Liver (tissue), 9 donors: ENCODE measurements around the gene DNAI1. TPM values are rescaled to one million over a fixed set of nuclear protein-coding genes. Genes with fewer than 3 reads are reported as not detected.

Experiments used
- DNase-seq: peaks from one replicate; pipeline ENCODE4 v3.0.0-alpha.2; 2017; ENCODE audit warnings: low spot score
- H3K27ac ChIP-seq, 2 donors: one replicate each; pipeline ENCODE4 v1.7.0; 2013; ENCODE audit warnings: inconsistent platforms in 2 of 2, low read length in 2 of 2, control low read depth in 1 of 2, low read depth in 1 of 2, mild to moderate bottlenecking in 1 of 2
- H3K27me3 ChIP-seq, 4 donors: one replicate each; pipeline versions ENCODE4 v1.6.1 to v1.7.0; 2013; ENCODE audit warnings: low read length in 3 of 4, inconsistent platforms in 1 of 4, mild to moderate bottlenecking in 1 of 4, moderate library complexity in 1 of 4; ENCODE audit not compliant: control insufficient read depth in 4 of 4, insufficient read depth in 4 of 4
- H3K36me3 ChIP-seq, 4 donors: one replicate each; pipeline versions ENCODE4 v1.6.1 to v1.7.0; 2013; ENCODE audit warnings: low read length in 3 of 4, mild to moderate bottlenecking in 3 of 4, low read depth in 1 of 4, moderate library complexity in 1 of 4; ENCODE audit not compliant: control insufficient read depth in 4 of 4, insufficient read depth in 3 of 4
- H3K4me1 ChIP-seq, 4 donors: one replicate each; pipeline versions ENCODE4 v1.6.1 to v1.7.0; 2013; ENCODE audit warnings: low read length in 3 of 4, mild to moderate bottlenecking in 3 of 4, moderate library complexity in 1 of 4; ENCODE audit not compliant: control insufficient read depth in 4 of 4, insufficient read depth in 4 of 4
- H3K4me3 ChIP-seq, 3 donors: one replicate each; pipeline versions ENCODE4 v1.6.1 to v1.7.0; 2013; ENCODE audit warnings: low read length in 3 of 3, control low read depth in 1 of 3, low read depth in 1 of 3, mild to moderate bottlenecking in 1 of 3
- H3K9ac ChIP-seq, 2 donors: one replicate each; pipeline ENCODE4 v1.7.0; 2013; ENCODE audit warnings: low read length in 2 of 2, mild to moderate bottlenecking in 2 of 2, moderate library complexity in 2 of 2, control low read depth in 1 of 2, low read depth in 1 of 2
- H3K9me3 ChIP-seq, 4 donors: one replicate each; pipeline versions ENCODE4 v1.6.1 to v1.7.0; 2013; ENCODE audit warnings: low read length in 3 of 4; ENCODE audit not compliant: control insufficient read depth in 4 of 4
- ATF3 ChIP-seq: IDR thresholded peaks from 2 replicates; pipeline ENCODE4 v1.6.1; 2016; ENCODE audit warnings: antibody characterized with exemption
- CTCF ChIP-seq: fragments of 150-350 bp; IDR thresholded peaks from 2 replicates; pipeline ENCODE4 v1.5.1; 2017; ENCODE audit warnings: improper control_type of control experiment, low read depth, low read length; ENCODE audit not compliant: missing input control
- EGR1 ChIP-seq, 2 donors: IDR thresholded peaks; 2 replicates each; pipeline ENCODE4 v1.6.1; 2016 to 2018; ENCODE audit warnings: antibody characterized with exemption in 2 of 2, low read depth in 2 of 2
- FOXA1 ChIP-seq: IDR thresholded peaks from 2 replicates; pipeline ENCODE4 v1.6.1; 2016; ENCODE audit warnings: antibody characterized with exemption
- FOXA2 ChIP-seq: IDR thresholded peaks from 2 replicates; pipeline ENCODE4 v1.6.1; 2016; ENCODE audit warnings: antibody characterized with exemption
- GABPA ChIP-seq, 2 donors: IDR thresholded peaks in 1 of 2; conservative IDR thresholded peaks in 1 of 2; 2 replicates each; pipeline ENCODE4 v1.6.1; 2016; ENCODE audit warnings: antibody characterized with exemption in 2 of 2, mild to moderate bottlenecking in 1 of 2, moderate library complexity in 1 of 2
- HNF4A ChIP-seq, 2 donors: conservative IDR thresholded peaks; 2 replicates each; pipeline ENCODE4 v1.6.1; 2016; ENCODE audit warnings: antibody characterized with exemption in 2 of 2, mild to moderate bottlenecking in 2 of 2
- HNF4G ChIP-seq: IDR thresholded peaks from 2 replicates; pipeline ENCODE4 v1.6.1; 2016; ENCODE audit warnings: antibody characterized with exemption
- JUND ChIP-seq, 2 donors: IDR thresholded peaks; 2 replicates each; pipeline ENCODE4 v1.6.1; 2016; ENCODE audit warnings: antibody characterized with exemption in 2 of 2
- NR2F2 ChIP-seq: IDR thresholded peaks from 2 replicates; pipeline ENCODE4 v1.6.1; 2016; ENCODE audit warnings: antibody characterized with exemption
- RAD21 ChIP-seq, 2 donors: IDR thresholded peaks; 2 replicates each; pipeline ENCODE4 v1.6.1; 2016; ENCODE audit warnings: antibody characterized with exemption in 2 of 2, mild to moderate bottlenecking in 2 of 2
- REST ChIP-seq: IDR thresholded peaks from 2 replicates; pipeline ENCODE4 v1.6.1; 2016; ENCODE audit warnings: antibody characterized with exemption, mild to moderate bottlenecking
- RXRA ChIP-seq, 2 donors: IDR thresholded peaks; 2 replicates each; pipeline ENCODE4 v1.6.1; 2017 to 2018; ENCODE audit warnings: antibody characterized with exemption in 2 of 2, mild to moderate bottlenecking in 1 of 2
- SP1 ChIP-seq: IDR thresholded peaks from 2 replicates; pipeline ENCODE4 v1.6.1; 2018; ENCODE audit warnings: antibody characterized with exemption, mild to moderate bottlenecking
- TAF1 ChIP-seq: conservative IDR thresholded peaks from 2 replicates; pipeline ENCODE4 v1.6.1; 2016; ENCODE audit warnings: antibody characterized with exemption, mild to moderate bottlenecking
- YY1 ChIP-seq: IDR thresholded peaks from 2 replicates; pipeline ENCODE4 v1.6.1; 2016; ENCODE audit warnings: antibody characterized with exemption, mild to moderate bottlenecking
- ZBTB33 ChIP-seq: IDR thresholded peaks from 2 replicates; pipeline ENCODE4 v1.6.1; 2016; ENCODE audit warnings: antibody characterized with exemption
- WGBS: extraction: QIAGEN DNeasy Blood & Tissue Kit; methylation state at CpG from one replicate; pipeline ENCODE4 v1.1.7; 2013; 5-methylcytosine and 5-hydroxymethylcytosine counted together
- polyA plus RNA-seq, 2 donors: library from polyadenylated mRNA; stranded (reverse) in 1 of 2; unstranded in 1 of 2; fragments of 200-250 nt in 1 of 2; fragments of >200 nt in 1 of 2; fragmentation: Nextera tagmentation in 1 of 2; extraction: Ambion mirVana in 1 of 2; gene quantifications; one replicate each; pipeline versions ENCODE4 v1.2.1 to v1.2.3, GENCODE V29; 2013 to 2015
- total RNA-seq, 2 donors: library from RNA; depleted of rRNA; stranded (reverse); fragments of >200 nt; gene quantifications; one replicate each; pipeline ENCODE4 v1.2.3, GENCODE V29; 2014
- TF ChIP-seq, protein P1 (sequence below): IDR thresholded peaks from 2 replicates; pipeline ENCODE4 v1.6.1; 2016; ENCODE audit warnings: antibody characterized with exemption
- donor health status: healthy.
- donor health status: healthy.
- donor health status: healthy.
- donor health status: healthy.
- donor health status: healthy.

DNAI1 gene
- total and polyA plus RNA-seq, 4 donors = not detected

DNA sequence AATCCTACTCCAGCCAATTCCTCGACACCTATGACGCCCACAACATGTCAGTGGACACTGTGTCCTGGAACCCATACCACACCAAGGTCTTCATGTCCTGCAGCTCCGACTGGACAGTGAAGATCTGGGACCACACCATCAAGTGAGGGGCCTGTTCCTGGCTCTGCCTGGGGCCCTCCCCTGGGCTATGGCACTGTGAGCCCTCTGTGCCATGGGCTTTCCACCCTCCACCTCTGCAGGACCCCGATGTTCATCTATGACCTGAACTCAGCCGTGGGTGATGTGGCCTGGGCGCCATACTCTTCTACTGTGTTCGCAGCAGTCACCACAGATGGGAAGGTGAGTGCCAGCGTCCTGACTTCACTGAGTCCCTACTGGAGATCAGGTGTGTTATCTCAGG is 55.8 kb downstream of the DNAI1 start:
- Histone ChIP-seq H3K27ac (no peak overlapping the region), H3K9ac (no peak overlapping the region), H3K9me3 (no peaks in the 10 kb centered on the region), H3K27me3 (no peaks in the 10 kb centered on the region), H3K4me1 (peaks cover 2 to 24% (median 17%) of the 10 kb centered on the region in 4 donors), H3K36me3 (no peaks in the 10 kb centered on the region), H3K4me3 (no peak overlapping the region)
- WGBS = 94% methylated on average over 8 of the region's 8 CpGs
- no peak for TF ChIP-seq RXRA (IDR thresholded peaks at IDR 0.05)
- TF ChIP-seq ZBTB33 = no peak
- no peak for TF ChIP-seq HNF4A (conservative IDR thresholded peaks at IDR 0.05)
- no peak for TF ChIP-seq EGR1 (IDR thresholded peaks at IDR 0.05; ENCODE audit: low read depth in 2 of 2)
- TF ChIP-seq YY1 = no peak
- no peak for TF ChIP-seq REST
- no peak for TF ChIP-seq RAD21 (IDR thresholded peaks at IDR 0.05)
- TF ChIP-seq NR2F2 = no peak
- no peak for TF ChIP-seq JUND (IDR thresholded peaks at IDR 0.05)
- no peak for TF ChIP-seq CTCF
- no peak for TF ChIP-seq SP1
- TF ChIP-seq, protein P1, sequence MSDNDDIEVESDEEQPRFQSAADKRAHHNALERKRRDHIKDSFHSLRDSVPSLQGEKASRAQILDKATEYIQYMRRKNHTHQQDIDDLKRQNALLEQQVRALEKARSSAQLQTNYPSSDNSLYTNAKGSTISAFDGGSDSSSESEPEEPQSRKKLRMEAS = no peak
- no peak for TF ChIP-seq HNF4G
- no peak for TF ChIP-seq ATF3
- TF ChIP-seq TAF1 = no peak
- DNase-seq = no peak

GRCh38 chr9:34514816-34515215 is 56.2 kb downstream of the DNAI1 start:
- no peak for DNase-seq
- no peaks in the 10 kb centered on the region for H3K27me3 ChIP-seq
- H3K36me3 ChIP-seq = no peaks in the 10 kb centered on the region
- H3K9ac ChIP-seq = no peak overlapping the region
- WGBS = 95% methylated on average over 3 of the region's 3 CpGs
- H3K4me1 ChIP-seq = peaks cover 2 to 28% (median 20%) of the 10 kb centered on the region in 4 donors
- no peaks in the 10 kb centered on the region for H3K9me3 ChIP-seq
- no peak overlapping the region for H3K27ac ChIP-seq
- H3K4me3 ChIP-seq = no peak overlapping the region
- TF ChIP-seq ZBTB33 = no peak
- no peak for TF ChIP-seq RAD21 (IDR thresholded peaks at IDR 0.05)
- no peak for TF ChIP-seq FOXA2
- TF ChIP-seq, protein P1 = no peak
- no peak for TF ChIP-seq NR2F2
- TF ChIP-seq CTCF = no peak
- no peak for TF ChIP-seq RXRA (IDR thresholded peaks at IDR 0.05)
- no peak for TF ChIP-seq FOXA1
- no peak for TF ChIP-seq TAF1
- no peak for TF ChIP-seq JUND (IDR thresholded peaks at IDR 0.05)
- no peak for TF ChIP-seq ATF3
- no peak for TF ChIP-seq YY1
- TF ChIP-seq HNF4A (conservative IDR thresholded peaks at IDR 0.05) = no peak
- no peak for TF ChIP-seq EGR1 (IDR thresholded peaks at IDR 0.05; ENCODE audit: low read depth in 2 of 2)
- no peak for TF ChIP-seq SP1
- no peak for TF ChIP-seq GABPA (IDR thresholded peaks at IDR 0.05 in 1 of 2, conservative IDR thresholded peaks at IDR 0.05 in 1 of 2)
- no peak for TF ChIP-seq HNF4G
